Effector CD4-positive, alpha-beta T cell (primary cell): ENCODE measurements around the gene CASZ1.

Experiments
- DNase-seq: peaks from one replicate; pipeline ENCODE4 v3.0.0-alpha.2; 2020

CASZ1 gene

GRCh38 chr1:10635085-10635896 is 161.2 kb downstream of the CASZ1 start:
- DNase-seq: no peak

- no peak for DNase-seq
Measured at GRCh38 chr1:10634428-10635084, 161.9 kb downstream of the CASZ1 start.

GRCh38 chr1:10634075-10634427 is 162.4 kb downstream of the CASZ1 start:
- DNase-seq: no peak

GRCh38 chr1:10633416-10633815 is 163.0 kb downstream of the CASZ1 start:
- DNase-seq: no peak

GRCh38 chr1:10632691-10633090 is 163.8 kb downstream of the CASZ1 start:
- no peak for DNase-seq

- DNase-seq: no peak
Measured at GRCh38 chr1:10631811-10632593, 164.4 kb downstream of the CASZ1 start.

GRCh38 chr1:10631121-10631810 is 165.2 kb downstream of the CASZ1 start:
- no peak for DNase-seq

GRCh38 chr1:10630661-10631120 is 165.8 kb downstream of the CASZ1 start:
- DNase-seq: no peak

- no peak for DNase-seq
Measured at GRCh38 chr1:10629816-10630571, 166.5 kb downstream of the CASZ1 start.

GRCh38 chr1:10629091-10629815 is 167.2 kb downstream of the CASZ1 start:
- no peak for DNase-seq

- no peak for DNase-seq
Measured at GRCh38 chr1:10628685-10629084, 167.8 kb downstream of the CASZ1 start.

GRCh38 chr1:10626791-10627410 is 169.5 kb downstream of the CASZ1 start:
- DNase-seq: no peak

- DNase-seq: no peak
Measured at GRCh38 chr1:10626131-10626731, 170.2 kb downstream of the CASZ1 start.

GRCh38 chr1:10625554-10625953 is 170.9 kb downstream of the CASZ1 start:
- DNase-seq: no peak

GRCh38 chr1:10625076-10625475 is 171.4 kb downstream of the CASZ1 start:
- no peak for DNase-seq

- DNase-seq: no peak
Measured at GRCh38 chr1:10624256-10625050, 172.0 kb downstream of the CASZ1 start.

- DNase-seq: no peak
Measured at GRCh38 chr1:10623686-10624145, 172.7 kb downstream of the CASZ1 start.

- DNase-seq: no peak
Measured at GRCh38 chr1:10622910-10623685, 173.3 kb downstream of the CASZ1 start.

GRCh38 chr1:10621906-10622305 is 174.5 kb downstream of the CASZ1 start:
- DNase-seq: no peak
